ENCODE measurements around the gene SPATA17. TPM values are rescaled to one million over a fixed set of nuclear protein-coding genes. Genes with fewer than 3 reads are reported as not detected.

Gene SPATA17
- total and polyA plus RNA-seq, 9 donors, result 0.16 to 8.5 (median 0.75) TPM

- no peaks in the 10 kb centered on the region for H3K9me3 ChIP-seq
- TF ChIP-seq CTCF (IDR thresholded peaks at IDR 0.05) (no peak), EP300 (IDR thresholded peaks at IDR 0.05) (no peak), POLR2A (IDR thresholded peaks at IDR 0.05) (no peak)
- H3K4me1 ChIP-seq (ENCODE audit: insufficient read depth), result no peaks in the 10 kb centered on the region
- 86 to 93% (median 90%) methylated on average over 1 of the region's 1 CpG for WGBS, 3 donors
- no peaks in the 10 kb centered on the region for H3K27me3 ChIP-seq
- H3K4me3 ChIP-seq, result no peak overlapping the region
- intact Hi-C loops (cut with DNase I), result no loop called here
- no peaks in the 10 kb centered on the region for H3K36me3 ChIP-seq
- no peak for DNase-seq
- H3K27ac ChIP-seq, result no peak overlapping the region
These were observed 265.3 kb downstream of the SPATA17 start for GRCh38 chr1:217896490-217896889.

GRCh38 chr1:217897100-217897499, 266.0 kb downstream of the SPATA17 start:
- no peaks in the 10 kb centered on the region for H3K4me1 ChIP-seq (ENCODE audit: insufficient read depth)
- intact Hi-C loops (cut with DNase I), result no loop called here
- no peak for DNase-seq
- H3K27ac ChIP-seq, result no peak overlapping the region
- no peak overlapping the region for H3K4me3 ChIP-seq
- WGBS, 3 donors, result 50 to 58% (median 56%) methylated on average over 2 of the region's 2 CpGs
- no peaks in the 10 kb centered on the region for H3K27me3 ChIP-seq
- no peaks in the 10 kb centered on the region for H3K9me3 ChIP-seq
- H3K36me3 ChIP-seq, result no peaks in the 10 kb centered on the region
- TF ChIP-seq EP300 (IDR thresholded peaks at IDR 0.05), result no peak
- no peak for TF ChIP-seq CTCF (IDR thresholded peaks at IDR 0.05)
- TF ChIP-seq POLR2A (IDR thresholded peaks at IDR 0.05), result no peak

GRCh38 chr1:217899614-217900013, 268.5 kb downstream of the SPATA17 start:
- Histone ChIP-seq H3K27me3 (no peaks in the 10 kb centered on the region), H3K36me3 (no peaks in the 10 kb centered on the region), H3K4me1 (ENCODE audit: insufficient read depth) (no peaks in the 10 kb centered on the region), H3K4me3 (no peak overlapping the region), H3K9me3 (no peaks in the 10 kb centered on the region), H3K27ac (no peak overlapping the region)
- no peak for TF ChIP-seq EP300 (IDR thresholded peaks at IDR 0.05)
- TF ChIP-seq POLR2A (IDR thresholded peaks at IDR 0.05), result no peak
- intact Hi-C loops (cut with DNase I), result no loop called here
- DNase-seq, result no peak
- 40 to 65% (median 54%) methylated on average over 1 of the region's 1 CpG for WGBS, 3 donors

GRCh38 chr1:217907504-217907903, 276.4 kb downstream of the SPATA17 start:
- Histone ChIP-seq H3K4me1 (ENCODE audit: insufficient read depth) (no peaks in the 10 kb centered on the region), H3K27ac (no peak overlapping the region), H3K27me3 (no peaks in the 10 kb centered on the region), H3K36me3 (no peaks in the 10 kb centered on the region), H3K4me3 (no peak overlapping the region), H3K9me3 (no peaks in the 10 kb centered on the region)
- TF ChIP-seq CTCF (IDR thresholded peaks at IDR 0.05), result no peak
- no peak for TF ChIP-seq POLR2A (IDR thresholded peaks at IDR 0.05)
- TF ChIP-seq EP300 (IDR thresholded peaks at IDR 0.05), result no peak
- intact Hi-C loops (cut with DNase I), result no loop called here
- WGBS, 3 donors, result 86 to 94% (median 90%) methylated on average over 2 of the region's 2 CpGs
- DNase-seq, result no peak

GRCh38 chr1:217910203-217910602, 279.1 kb downstream of the SPATA17 start:
- 14 to 44% (median 16%) methylated on average over 3 of the region's 3 CpGs for WGBS, 3 donors
- TF ChIP-seq CTCF (IDR thresholded peaks at IDR 0.05), result no peak
- no peak for TF ChIP-seq EP300 (IDR thresholded peaks at IDR 0.05)
- TF ChIP-seq POLR2A (IDR thresholded peaks at IDR 0.05), result no peak
- Histone ChIP-seq H3K27ac (no peak overlapping the region), H3K36me3 (no peaks in the 10 kb centered on the region), H3K27me3 (no peaks in the 10 kb centered on the region), H3K9me3 (no peaks in the 10 kb centered on the region), H3K4me1 (ENCODE audit: insufficient read depth) (no peaks in the 10 kb centered on the region), H3K4me3 (no peak overlapping the region)
- intact Hi-C loops (cut with DNase I), result no loop called here
- DNase-seq, result no peak
